ENCODE measurements around the gene BACH2.

BACH2 gene

GRCh38 chr6:90186026-90186425 lies 110.6 kb downstream of the BACH2 start:
- Histone ChIP-seq H3K27ac (ENCODE audit: low read length) (no peak overlapping the region), H3K9me3 (ENCODE audit: insufficient read depth, low read depth, low read length) (no peaks in the 10 kb centered on the region), H3K4me3 (ENCODE audit: low read length) (no peak overlapping the region), H3K9ac (ENCODE audit: low read depth, low read length) (no peak overlapping the region), H3K4me1 (ENCODE audit: insufficient read depth, low read length) (peaks cover 5% of the 10 kb centered on the region), H3K27me3 (ENCODE audit: insufficient read depth, low read length) (no peaks in the 10 kb centered on the region), H3K36me3 (ENCODE audit: insufficient read depth, low read depth, low read length) (no peaks in the 10 kb centered on the region)

DNA sequence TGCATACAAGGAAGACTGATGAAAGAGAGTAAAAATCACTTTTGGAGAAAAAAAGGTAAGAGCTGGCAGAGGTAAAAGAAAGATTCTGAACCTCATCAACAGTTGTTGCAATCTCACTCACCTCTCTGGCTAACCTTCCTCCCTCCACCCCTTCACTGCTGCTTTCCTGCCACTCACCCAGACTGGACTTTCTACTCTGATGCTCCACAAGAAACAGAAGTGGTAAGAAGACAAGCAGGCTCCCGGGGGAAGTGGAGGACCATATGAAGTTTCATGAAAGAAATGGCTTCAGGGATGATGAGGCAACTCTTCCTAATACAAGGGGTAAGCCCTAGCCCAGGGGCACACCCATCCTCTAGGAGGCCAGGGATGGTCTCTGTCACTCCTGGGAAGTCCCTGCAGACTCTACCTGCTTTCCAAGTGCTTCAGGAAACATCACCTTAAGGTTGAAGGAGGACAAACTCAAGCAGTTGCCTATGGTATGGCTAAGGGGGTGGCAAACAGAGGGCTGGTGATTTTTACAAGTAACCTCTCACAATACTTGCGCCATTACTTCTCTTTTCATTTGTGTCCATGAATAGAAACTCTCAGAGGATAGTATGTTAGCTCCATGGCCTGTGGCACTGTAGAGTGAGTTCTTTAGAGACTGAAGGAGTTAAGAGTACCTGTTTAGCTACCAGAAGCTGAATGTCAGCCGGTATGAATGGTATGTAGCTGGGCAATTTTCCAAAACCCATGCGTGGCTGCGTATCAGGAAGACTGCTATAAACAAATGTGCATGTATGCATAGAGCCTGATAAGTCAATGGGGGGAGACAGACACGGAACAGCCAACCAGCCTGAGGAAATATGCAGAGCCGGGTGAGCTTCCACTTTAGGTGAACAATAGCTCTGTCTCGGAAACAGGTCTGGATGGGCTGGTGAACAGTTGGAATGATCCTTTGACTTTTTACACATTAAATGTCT lies 112.0 kb downstream of the BACH2 start:
- H3K4me1 ChIP-seq (ENCODE audit: insufficient read depth, low read length) = peaks cover 5% of the 10 kb centered on the region
- H3K36me3 ChIP-seq (ENCODE audit: insufficient read depth, low read depth, low read length) = no peaks in the 10 kb centered on the region

DNA sequence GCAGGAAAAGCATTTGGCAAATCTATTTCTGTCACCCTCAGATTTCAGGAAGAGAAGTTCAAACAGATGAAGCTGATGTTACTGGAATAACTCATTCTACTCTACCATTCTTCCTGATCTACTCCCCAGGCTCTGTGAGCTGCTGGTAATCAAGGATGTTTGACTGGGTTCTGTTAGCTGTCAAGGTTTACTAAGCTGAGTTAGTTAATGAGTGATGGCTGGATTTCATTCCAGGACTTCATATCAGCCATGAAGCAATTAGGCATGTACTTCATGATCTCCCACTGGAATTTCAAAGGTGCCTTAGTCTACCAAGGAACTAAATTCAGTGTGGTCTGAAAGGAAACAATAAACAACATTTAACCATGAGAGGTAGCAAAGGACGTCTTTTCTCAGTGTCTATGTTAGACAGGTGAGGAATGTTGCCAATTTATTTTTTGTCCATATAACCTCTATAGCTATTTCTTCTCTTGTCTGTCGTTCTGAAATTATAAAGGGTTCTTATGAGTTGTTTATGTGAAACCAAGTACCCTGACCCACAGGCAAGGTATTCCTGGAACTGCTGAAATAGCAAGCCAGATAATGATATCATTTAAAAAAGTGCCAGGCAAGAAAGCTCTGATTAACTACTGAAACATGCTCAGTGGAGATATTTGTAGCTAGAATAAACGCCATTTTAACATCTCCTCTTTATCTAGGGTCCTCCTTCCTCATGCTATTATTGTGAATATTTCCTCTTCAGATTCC lies 112.9 kb downstream of the BACH2 start:
- no peak overlapping the region for H3K4me3 ChIP-seq (ENCODE audit: low read length)
- no peak overlapping the region for H3K27ac ChIP-seq (ENCODE audit: low read length)
- peaks cover 5% of the 10 kb centered on the region for H3K4me1 ChIP-seq (ENCODE audit: insufficient read depth, low read length)
- no peaks in the 10 kb centered on the region for H3K27me3 ChIP-seq (ENCODE audit: insufficient read depth, low read length)
- H3K9me3 ChIP-seq (ENCODE audit: insufficient read depth, low read depth, low read length) = no peaks in the 10 kb centered on the region
- no peaks in the 10 kb centered on the region for H3K36me3 ChIP-seq (ENCODE audit: insufficient read depth, low read depth, low read length)
- H3K9ac ChIP-seq (ENCODE audit: low read depth, low read length) = no peak overlapping the region

More for the DNA sequence above, 112.0 kb downstream of the BACH2 start:
- Histone ChIP-seq H3K4me3 (ENCODE audit: low read length) (no peak overlapping the region), H3K9me3 (ENCODE audit: insufficient read depth, low read depth, low read length) (no peaks in the 10 kb centered on the region), H3K27ac (ENCODE audit: low read length) (no peak overlapping the region), H3K9ac (ENCODE audit: low read depth, low read length) (no peak overlapping the region), H3K27me3 (ENCODE audit: insufficient read depth, low read length) (no peaks in the 10 kb centered on the region)

GRCh38 chr6:90180526-90180925 lies 116.1 kb downstream of the BACH2 start:
- Histone ChIP-seq H3K27ac (ENCODE audit: low read length) (no peak overlapping the region), H3K4me1 (ENCODE audit: insufficient read depth, low read length) (no peaks in the 10 kb centered on the region; the same call in 1 of the 2 replicates), H3K4me3 (ENCODE audit: low read length) (no peak overlapping the region), H3K9ac (ENCODE audit: low read depth, low read length) (no peak overlapping the region), H3K36me3 (ENCODE audit: insufficient read depth, low read depth, low read length) (no peaks in the 10 kb centered on the region), H3K9me3 (ENCODE audit: insufficient read depth, low read depth, low read length) (no peaks in the 10 kb centered on the region), H3K27me3 (ENCODE audit: insufficient read depth, low read length) (no peaks in the 10 kb centered on the region)

DNA sequence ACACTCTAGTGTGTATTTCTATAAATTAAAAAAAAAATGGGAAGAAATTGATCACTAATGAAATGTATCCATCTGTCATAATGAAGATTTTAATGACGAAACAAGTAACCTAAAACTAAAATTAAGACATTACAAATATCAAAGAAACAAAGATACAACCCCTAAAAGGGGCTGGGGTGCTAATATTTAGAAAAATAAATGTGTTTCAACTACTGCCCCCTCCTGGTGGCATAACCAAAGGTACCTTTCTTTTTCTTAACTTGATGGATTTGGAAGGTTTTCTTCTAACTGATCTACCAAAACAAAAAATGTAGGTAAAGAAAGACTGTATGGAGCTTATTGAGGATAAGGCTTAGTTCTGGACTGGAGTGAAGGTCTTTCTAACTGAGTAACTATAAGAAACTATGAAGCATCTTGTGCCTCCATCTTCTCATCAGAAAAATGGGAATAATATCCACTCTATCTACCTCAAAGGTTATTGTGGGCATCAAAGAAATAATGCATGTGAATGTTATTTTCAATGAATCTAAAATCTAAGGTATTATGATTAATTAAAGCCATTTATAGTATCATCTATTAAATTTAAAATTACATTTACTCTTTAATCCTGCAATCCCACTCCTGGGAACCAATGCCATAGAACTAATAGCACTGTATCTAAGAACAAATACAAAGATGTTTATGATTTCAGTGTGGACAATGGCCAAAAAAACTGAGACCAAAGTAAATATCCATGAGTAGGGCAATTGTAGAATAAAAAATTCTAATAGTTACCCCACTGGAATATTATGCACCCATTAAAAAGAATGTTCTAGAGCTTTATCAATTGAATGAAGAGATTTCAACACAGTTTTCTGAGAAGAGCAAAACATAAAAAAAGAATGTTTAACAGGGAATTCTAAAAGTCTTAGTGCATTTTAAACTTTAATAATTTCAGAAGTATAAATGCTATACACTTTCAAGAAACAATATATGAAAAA lies 117.2 kb downstream of the BACH2 start:
- no peaks in the 10 kb centered on the region; the same call in 1 of the 2 replicates for H3K4me1 ChIP-seq (ENCODE audit: insufficient read depth, low read length)
- no peaks in the 10 kb centered on the region for H3K9me3 ChIP-seq (ENCODE audit: insufficient read depth, low read depth, low read length)
- no peaks in the 10 kb centered on the region for H3K36me3 ChIP-seq (ENCODE audit: insufficient read depth, low read depth, low read length)
- H3K9ac ChIP-seq (ENCODE audit: low read depth, low read length) = no peak overlapping the region
- no peaks in the 10 kb centered on the region for H3K27me3 ChIP-seq (ENCODE audit: insufficient read depth, low read length)
- no peak overlapping the region for H3K27ac ChIP-seq (ENCODE audit: low read length)
- H3K4me3 ChIP-seq (ENCODE audit: low read length) = no peak overlapping the region

GRCh38 chr6:90178384-90178855 lies 118.2 kb downstream of the BACH2 start:
- no peak overlapping the region for H3K27ac ChIP-seq (ENCODE audit: low read length)

DNA sequence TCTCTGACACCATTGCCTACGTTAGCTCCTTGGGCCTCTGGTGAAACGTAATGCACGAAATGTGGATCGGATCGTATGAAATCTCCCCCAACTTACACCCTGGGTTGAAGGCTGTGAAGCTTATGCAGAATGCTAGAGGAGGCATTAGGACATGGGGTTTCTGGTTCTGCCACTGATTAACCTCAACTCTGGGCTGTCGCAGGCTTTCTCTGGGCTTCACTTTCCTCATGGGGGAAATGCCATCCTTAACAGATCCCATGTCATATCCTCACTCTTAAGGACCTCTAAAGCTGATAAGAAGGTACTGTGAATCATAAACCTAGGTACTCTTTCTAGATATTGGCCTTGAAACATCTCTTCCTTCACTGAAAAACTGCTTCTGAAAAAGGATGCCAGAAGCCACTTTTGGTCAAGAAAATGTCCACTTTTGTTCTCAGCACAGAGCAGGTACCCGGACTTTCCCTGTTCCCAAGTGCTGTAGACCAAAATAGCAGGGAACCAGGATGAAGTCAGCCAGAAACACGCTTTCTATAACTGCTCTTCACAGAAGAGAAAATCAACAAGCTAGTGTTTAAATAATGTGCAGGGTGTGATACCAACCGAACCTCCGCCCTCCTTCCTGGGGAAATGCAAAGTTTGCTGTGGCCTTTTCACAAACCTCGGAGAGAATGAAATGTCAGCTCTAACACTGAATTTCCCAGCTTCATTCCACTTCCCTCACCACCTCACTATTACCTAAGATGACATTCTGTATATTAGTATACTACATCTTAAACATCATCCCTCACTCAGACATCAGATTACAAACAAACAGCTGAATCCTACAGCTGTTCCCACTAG lies 118.9 kb downstream of the BACH2 start:
- Histone ChIP-seq H3K36me3 (ENCODE audit: insufficient read depth, low read depth, low read length) (no peaks in the 10 kb centered on the region), H3K4me1 (ENCODE audit: insufficient read depth, low read length) (no peaks in the 10 kb centered on the region), H3K4me3 (ENCODE audit: low read length) (no peak overlapping the region), H3K27ac (ENCODE audit: low read length) (no peak overlapping the region), H3K27me3 (ENCODE audit: insufficient read depth, low read length) (no peaks in the 10 kb centered on the region), H3K9me3 (ENCODE audit: insufficient read depth, low read depth, low read length) (peaks cover 5% of the 10 kb centered on the region; the same call in 1 of the 2 replicates), H3K9ac (ENCODE audit: low read depth, low read length) (no peak overlapping the region; the same call in 1 of the 2 replicates)

More at GRCh38 chr6:90178384-90178855, 118.2 kb downstream of the BACH2 start:
- H3K4me3 ChIP-seq (ENCODE audit: low read length) = no peak overlapping the region
- H3K4me1 ChIP-seq (ENCODE audit: insufficient read depth, low read length) = no peaks in the 10 kb centered on the region
- no peaks in the 10 kb centered on the region for H3K27me3 ChIP-seq (ENCODE audit: insufficient read depth, low read length)
- H3K36me3 ChIP-seq (ENCODE audit: insufficient read depth, low read depth, low read length) = no peaks in the 10 kb centered on the region
- H3K9ac ChIP-seq (ENCODE audit: low read depth, low read length) = no peak overlapping the region
- peaks cover under 1% of the 10 kb centered on the region; the same call in 1 of the 2 replicates for H3K9me3 ChIP-seq (ENCODE audit: insufficient read depth, low read depth, low read length)

DNA sequence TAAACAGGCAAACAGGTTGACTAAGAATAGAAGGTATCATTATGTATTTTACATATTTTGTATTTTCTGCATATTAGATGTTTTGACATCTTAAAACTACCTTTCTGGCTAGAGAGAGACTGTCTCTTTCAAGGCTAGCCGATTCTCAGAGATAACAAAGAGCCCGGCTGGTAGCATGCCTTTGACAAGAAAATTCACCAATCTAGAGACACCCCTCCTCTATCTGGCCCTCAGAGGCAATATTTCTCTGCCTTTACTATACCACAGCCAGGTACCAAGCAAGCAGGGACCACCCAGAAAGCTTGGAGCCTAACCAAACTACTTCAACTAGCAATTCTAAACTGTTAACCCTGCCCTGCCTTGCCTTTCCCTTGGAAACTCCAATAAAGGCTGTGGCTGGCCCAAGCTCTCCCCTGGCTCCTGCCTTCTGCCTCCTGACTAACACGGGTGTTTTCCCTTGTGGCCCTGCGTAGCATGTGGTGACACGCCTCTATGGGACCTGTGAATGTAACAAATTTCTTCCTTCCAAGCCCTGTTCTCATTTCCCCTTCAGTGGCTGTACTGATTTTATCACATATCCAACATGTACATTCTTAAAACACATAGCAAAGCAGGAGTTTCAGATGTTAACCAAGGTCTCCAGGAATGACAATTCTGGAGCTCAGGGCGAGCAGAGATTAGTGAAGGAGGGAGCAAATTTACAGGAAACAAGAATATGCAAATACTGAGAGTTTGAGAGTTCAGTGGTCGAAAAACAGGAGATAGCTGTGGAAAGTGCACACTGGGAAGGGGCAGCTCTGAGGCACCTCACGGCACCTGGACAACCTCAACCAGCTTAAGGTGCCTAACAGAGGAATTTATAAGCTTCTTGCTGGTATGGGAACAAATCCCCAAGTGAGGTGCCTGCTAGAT lies 120.8 kb downstream of the BACH2 start:
- no peaks in the 10 kb centered on the region for H3K27me3 ChIP-seq (ENCODE audit: insufficient read depth, low read length)
- H3K36me3 ChIP-seq (ENCODE audit: insufficient read depth, low read depth, low read length) = no peaks in the 10 kb centered on the region
- peaks cover 5% of the 10 kb centered on the region; the same call in 1 of the 2 replicates for H3K9me3 ChIP-seq (ENCODE audit: insufficient read depth, low read depth, low read length)
- no peak overlapping the region for H3K4me3 ChIP-seq (ENCODE audit: low read length)
- H3K4me1 ChIP-seq (ENCODE audit: insufficient read depth, low read length) = no peaks in the 10 kb centered on the region
- no peak overlapping the region for H3K27ac ChIP-seq (ENCODE audit: low read length)
- no peak overlapping the region for H3K9ac ChIP-seq (ENCODE audit: low read depth, low read length)

DNA sequence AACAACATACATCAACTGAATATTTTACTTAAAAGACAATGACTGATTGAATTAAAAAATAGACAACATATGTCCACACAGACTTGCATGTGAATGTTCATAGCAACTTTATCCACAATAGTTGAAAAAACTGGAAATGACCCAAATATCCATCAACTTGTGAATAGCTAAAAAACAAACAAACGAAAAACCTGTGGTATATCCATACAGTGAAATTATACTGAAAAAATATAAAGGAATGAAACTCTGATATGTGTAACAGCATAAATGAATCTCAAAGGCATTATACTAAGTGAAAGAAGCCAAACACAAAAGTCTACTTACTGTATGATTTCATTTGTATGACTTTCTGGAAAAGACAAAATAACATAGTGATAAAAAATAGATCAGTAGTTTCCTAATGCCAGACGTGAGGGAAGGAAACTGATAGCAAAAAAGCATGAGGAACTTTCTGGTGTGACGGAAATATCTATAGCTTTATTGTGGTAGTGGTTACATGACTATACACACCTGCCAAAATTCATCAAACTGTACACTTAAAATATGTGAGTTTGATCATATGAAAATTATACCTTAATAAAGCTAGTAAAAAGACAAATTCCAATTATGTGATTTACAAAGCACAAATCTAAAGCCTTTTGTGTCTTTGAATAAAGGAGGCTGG lies 123.2 kb downstream of the BACH2 start:
- Histone ChIP-seq H3K27ac (ENCODE audit: low read length) (no peak overlapping the region), H3K9ac (ENCODE audit: low read depth, low read length) (no peak overlapping the region), H3K4me3 (ENCODE audit: low read length) (no peak overlapping the region), H3K27me3 (ENCODE audit: insufficient read depth, low read length) (no peaks in the 10 kb centered on the region), H3K9me3 (ENCODE audit: insufficient read depth, low read depth, low read length) (peaks cover 5% of the 10 kb centered on the region; the same call in 1 of the 2 replicates), H3K36me3 (ENCODE audit: insufficient read depth, low read depth, low read length) (no peaks in the 10 kb centered on the region), H3K4me1 (ENCODE audit: insufficient read depth, low read length) (no peaks in the 10 kb centered on the region; the same call in 1 of the 2 replicates)

Data from iPS-20b (cell line).